Measurements from ENCODE around the gene SALL3. TPM values are rescaled to one million over a fixed set of nuclear protein-coding genes. Genes with fewer than 3 reads are reported as not detected.

The SALL3 gene
- total and polyA plus RNA-seq, 2 donors (not counting 3 experiments of a cell fraction or from before 2014, with no cell fraction given), result not detected

GRCh38 chr18:78949216-78949615 lies 30.4 kb upstream of the SALL3 start:
- Histone ChIP-seq H3K36me3 (ENCODE audit: control insufficient read depth in 2 of 2, extremely low read depth in 1 of 2, insufficient read depth in 2 of 2, low read length in 2 of 2) (no peaks in the 10 kb centered on the region), H3K4me3 (replicated peaks in 1 of 3; ENCODE audit: insufficient read depth in 1 of 3, low read depth in 1 of 3, low read length in 3 of 3) (no peak overlapping the region), H2AFZ (ENCODE audit: low read depth, low read length) (no peak overlapping the region), H3K9me1 (replicated peaks; ENCODE audit: control insufficient read depth, extremely low read depth, insufficient read depth, low read length) (no peaks in the 10 kb centered on the region), H3K9ac (replicated peaks; ENCODE audit: extremely low read depth, insufficient read depth, low read length) (no peak overlapping the region), H3K4me1 (ENCODE audit: control insufficient read depth, extremely low read depth, insufficient read depth, low read length) (no peaks in the 10 kb centered on the region), H3K9me3 (replicated peaks; ENCODE audit: control insufficient read depth, insufficient read depth, low read length) (peaks cover 2% of the 10 kb centered on the region), H4K20me1 (replicated peaks; ENCODE audit: control insufficient read depth, extremely low read depth, insufficient read depth, low read length) (no peaks in the 10 kb centered on the region), H3K4me2 (ENCODE audit: insufficient read depth, low read length) (no peak overlapping the region), H3K27me3 (ENCODE audit: control insufficient read depth in 2 of 2, insufficient read depth in 2 of 2, low read length in 2 of 2) (no peaks in the 10 kb centered on the region), H3K27ac (ENCODE audit: insufficient read depth, low read depth, low read length) (no peak overlapping the region), H3K79me2 (ENCODE audit: control insufficient read depth, insufficient read depth, low read length) (no peaks in the 10 kb centered on the region)
- CTCF ChIA-PET, result no interaction called here
- dilution Hi-C loops (cut with MboI; ENCODE audit: extremely low pct_ligation_motif_present, low sequenced_read_pairs) (no loop called here), intact Hi-C loops (cut with micrococcal nuclease) (no loop called here)
- BruUV-seq (replicated peaks), result no TSS peak
- FAIRE-seq (no peak), DNase-seq (ENCODE audit: low read depth, low spot score) (no peak)
- TF ChIP-seq MYC (IDR thresholded peaks at IDR 0.05; ENCODE audit: low read depth, low read length) (no peak), POLR2AphosphoS5 (IDR thresholded peaks at IDR 0.05; ENCODE audit: insufficient read depth, low read depth, low read length) (no peak), FOS (IDR thresholded peaks at IDR 0.05; ENCODE audit: borderline replicate concordance, insufficient read depth, low read length) (no peak), CTCF (IDR thresholded peaks at IDR 0.05; ENCODE audit: extremely low read depth in 1 of 2, insufficient read depth in 1 of 2, low read depth in 1 of 2, low read length in 2 of 2) (no peak), EZH2 (IDR thresholded peaks at IDR 0.05; ENCODE audit: borderline replicate concordance, low read depth, low read length, severe bottlenecking) (no peak), JUN (IDR thresholded peaks at IDR 0.05; ENCODE audit: borderline replicate concordance, insufficient read depth, insufficient read length, low read depth) (no peak), POLR2A (IDR thresholded peaks at IDR 0.05; ENCODE audit: low read depth, low read length) (no peak), GATA2 (IDR thresholded peaks at IDR 0.05; ENCODE audit: insufficient read depth, insufficient read length, low read depth, low read length) (no peak), MAX (IDR thresholded peaks at IDR 0.05; ENCODE audit: insufficient read depth, insufficient read length) (no peak)
- POLR2A ChIA-PET, result no interaction called here

Data from endothelial cell of umbilical vein (primary cell).